LNCaP clone FGC (cell line): ENCODE measurements around the gene ABCF2.

Experiments used
- DNase-seq: peaks from one replicate; pipeline ENCODE4 v3.0.0-alpha.2; 2011; ENCODE audit warnings: low read depth
- H3K4me3 ChIP-seq: 2 replicates; pipeline ENCODE4 v1.5.1; 2011; ENCODE audit warnings: mild to moderate bottlenecking, low read depth, low read length, control low read depth
- CTCF ChIP-seq: IDR thresholded peaks from 2 replicates; pipeline ENCODE4 v1.5.1; 2012; ENCODE audit warnings: mild to moderate bottlenecking; ENCODE audit not compliant: control insufficient read depth, insufficient read depth; ENCODE audit errors: extremely low read depth

ABCF2 gene

GRCh38 chr7:151175047-151175792 lies 51.8 kb downstream of the ABCF2 start:
- TF ChIP-seq CTCF = no peak
- H3K4me3 ChIP-seq = no peak overlapping the region
- no peak for DNase-seq

DNA sequence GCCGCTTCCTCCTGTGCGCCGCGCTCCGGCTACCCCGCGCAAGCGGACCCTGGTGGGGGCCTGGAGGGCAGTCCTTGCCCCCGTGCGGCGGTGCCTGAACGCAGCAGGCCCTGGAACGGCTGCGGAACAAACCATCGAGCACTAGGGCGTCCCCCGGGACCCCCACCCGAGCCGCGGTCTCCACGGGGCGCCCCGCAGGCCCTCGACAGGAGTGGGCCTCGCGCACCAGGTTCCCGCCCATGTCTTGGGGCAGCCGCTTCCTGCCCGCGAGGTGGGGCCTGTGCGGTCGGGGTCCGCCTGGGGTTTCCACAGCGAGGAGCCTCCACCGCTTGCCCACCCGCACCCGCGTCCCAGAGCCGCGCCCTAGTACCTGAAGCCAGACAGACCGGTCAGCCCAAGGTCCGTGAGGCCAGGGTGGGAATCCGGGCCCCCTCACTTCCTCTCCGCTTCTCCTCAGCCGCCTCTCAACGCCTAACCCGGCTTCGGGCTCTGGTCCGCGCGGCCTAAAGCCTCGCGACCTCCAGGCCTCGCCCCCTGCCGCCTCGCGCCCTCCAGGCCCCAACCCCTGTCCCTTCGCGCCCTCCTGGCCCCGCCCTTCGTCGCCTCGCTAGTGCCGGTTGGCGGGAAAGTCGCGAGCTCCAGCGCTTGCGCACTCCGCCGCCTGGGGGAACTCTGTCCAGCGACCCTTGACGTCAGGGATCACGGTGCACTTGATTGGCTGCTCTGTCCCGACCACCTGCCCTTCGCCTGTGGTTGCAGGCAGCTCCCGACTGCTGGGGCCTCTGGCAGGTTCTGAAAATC lies 52.6 kb downstream of the ABCF2 start:
- DNase-seq = no peak
- H3K4me3 ChIP-seq = no peak overlapping the region
- no peak for TF ChIP-seq CTCF

- no peak for DNase-seq
- no peak for TF ChIP-seq CTCF
These were observed 53.4 kb downstream of the ABCF2 start for GRCh38 chr7:151173386-151174245.

GRCh38 chr7:151172273-151173141 lies 54.5 kb downstream of the ABCF2 start:
- no peak overlapping the region for H3K4me3 ChIP-seq

More at GRCh38 chr7:151173386-151174245, 53.4 kb downstream of the ABCF2 start:
- H3K4me3 ChIP-seq = no peak overlapping the region

GRCh38 chr7:151168787-151169162 lies 58.2 kb downstream of the ABCF2 start:
- TF ChIP-seq CTCF = no peak
- H3K4me3 ChIP-seq = no peak overlapping the region
- DNase-seq = no peak

More at GRCh38 chr7:151172273-151173141, 54.5 kb downstream of the ABCF2 start:
- TF ChIP-seq CTCF = peak; percentile 100
- DNase-seq = no peak
